ENCODE measurements around the gene DBN1. TPM values are rescaled to one million over a fixed set of nuclear protein-coding genes. Genes with fewer than 3 reads are reported as not detected.

The DBN1 gene
- total and polyA plus RNA-seq, 2 donors (not counting 3 experiments of a cell fraction or from before 2014, with no cell fraction given), result 198 to 336 TPM

- intact Hi-C loops (cut with micrococcal nuclease), result loop anchor here (1.0 to 2.0 kb wide), 4 partner anchors 29 to 147 kb away; partner anchors contain the start of gene GRK6
- Histone ChIP-seq H3K27ac (ENCODE audit: insufficient read depth, low read depth, low read length) (no peak overlapping the region), H3K9ac (replicated peaks; ENCODE audit: extremely low read depth, insufficient read depth, low read length) (no peak overlapping the region), H3K4me2 (ENCODE audit: insufficient read depth, low read length) (peak overlapping the region; percentile 61), H2AFZ (ENCODE audit: low read depth, low read length) (no peak overlapping the region), H3K9me3 (replicated peaks; ENCODE audit: control insufficient read depth, insufficient read depth, low read length) (no peaks in the 10 kb centered on the region), H3K79me2 (ENCODE audit: control insufficient read depth, insufficient read depth, low read length) (no peaks in the 10 kb centered on the region), H3K4me3 (replicated peaks in 1 of 3; ENCODE audit: insufficient read depth in 1 of 3, low read depth in 1 of 3, low read length in 3 of 3) (peak overlapping the region in 2 of 3 experiments; percentile 17 to 38), H3K9me1 (replicated peaks; ENCODE audit: control insufficient read depth, extremely low read depth, insufficient read depth, low read length) (no peaks in the 10 kb centered on the region), H3K36me3 (ENCODE audit: control insufficient read depth in 2 of 2, extremely low read depth in 1 of 2, insufficient read depth in 2 of 2, low read length in 2 of 2) (peaks cover 7 to 34% of the 10 kb centered on the region in 2 experiments), H4K20me1 (replicated peaks; ENCODE audit: control insufficient read depth, extremely low read depth, insufficient read depth, low read length) (no peaks in the 10 kb centered on the region), H3K27me3 (ENCODE audit: control insufficient read depth in 2 of 2, insufficient read depth in 2 of 2, low read length in 2 of 2) (no peaks in the 10 kb centered on the region), H3K4me1 (ENCODE audit: control insufficient read depth, extremely low read depth, insufficient read depth, low read length) (peaks cover 28% of the 10 kb centered on the region)
- FAIRE-seq (peak; percentile 83), DNase-seq (ENCODE audit: low read depth, low spot score) (peak; percentile 84)
- dilution Hi-C loops (cut with MboI; ENCODE audit: extremely low pct_ligation_motif_present, low sequenced_read_pairs), result no loop called here
- ChIA-PET CTCF (interaction anchor here (0.7 to 13.5 kb wide), 33 partner anchors 8 to 1726 kb away, joined by 3 to 288 read pairs (median 6); partner anchors contain the start of genes DBN1, F12, GRK6 and PDLIM7), POLR2A (interaction anchor here (2.5 kb wide), 1 partner anchor 66 kb away, joined by 12 read pairs; no protein-coding TSS in a partner anchor)
- BruUV-seq (replicated peaks), result TSS peak; percentile 19
- TF ChIP-seq POLR2AphosphoS5 (IDR thresholded peaks at IDR 0.05; ENCODE audit: insufficient read depth, low read depth, low read length) (peak; percentile 48), GATA2 (IDR thresholded peaks at IDR 0.05; ENCODE audit: insufficient read depth, insufficient read length, low read depth, low read length) (no peak), MYC (IDR thresholded peaks at IDR 0.05; ENCODE audit: low read depth, low read length) (no peak), CTCF (IDR thresholded peaks at IDR 0.05; ENCODE audit: extremely low read depth in 1 of 2, insufficient read depth in 1 of 2, low read depth in 1 of 2, low read length in 2 of 2) (peak; percentile 71 to 99), POLR2A (IDR thresholded peaks at IDR 0.05; ENCODE audit: low read depth, low read length) (peak; percentile 42)
Observed at GRCh38 chr5:177455661-177456590, 17.5 kb downstream of the DBN1 start.
